ENCODE results near the gene PLA2G4E. TPM values are rescaled to one million over a fixed set of nuclear protein-coding genes. Genes with fewer than 3 reads are reported as not detected.

The PLA2G4E gene
- total RNA-seq, 1 experiment from 2014 or later, result not detected

GRCh38 chr15:41954036-41954435 lies 66.8 kb downstream of the PLA2G4E start:
- H3K36me3 ChIP-seq (ENCODE audit: low read depth), result no peaks in the 10 kb centered on the region
- no peaks in the 10 kb centered on the region for H4K20me1 ChIP-seq (ENCODE audit: insufficient read depth)
- no peaks in the 10 kb centered on the region for H3K27me3 ChIP-seq (ENCODE audit: insufficient read depth, low read depth)
- H3K4me1 ChIP-seq (replicated peaks; ENCODE audit: insufficient read depth), result no peaks in the 10 kb centered on the region
- intact Hi-C loops (cut with micrococcal nuclease; ENCODE audit: unreplicated experiment), result no loop called here
- H3K4me3 ChIP-seq, result no peak overlapping the region
- H3F3A ChIP-seq (ENCODE audit: insufficient read depth, low read depth), result no peaks in the 10 kb centered on the region
- POLR2A ChIA-PET (ENCODE audit: unreplicated experiment), result no interaction called here
- H3K79me2 ChIP-seq (ENCODE audit: low read depth), result no peaks in the 10 kb centered on the region
- no peak for DNase-seq
- H3K27ac ChIP-seq, result no peak overlapping the region
- no peaks in the 10 kb centered on the region for H3K9me2 ChIP-seq (ENCODE audit: insufficient read depth)
- TF ChIP-seq CTCF (conservative IDR thresholded peaks at IDR 0.05), result no peak
- TF ChIP-seq EZH2 (IDR thresholded peaks at IDR 0.05; ENCODE audit: low read depth), result no peak
- H2AFZ ChIP-seq, result no peak overlapping the region
- H3K4me2 ChIP-seq, result no peak overlapping the region
- CTCF ChIA-PET, result interaction anchor here (0.5 kb wide), 1 partner anchor 177 kb away, joined by 3 read pairs; no protein-coding TSS in a partner anchor
- no TSS peak for BruUV-seq (replicated peaks)
- no peaks in the 10 kb centered on the region for H3K9me3 ChIP-seq (ENCODE audit: insufficient read depth, low read depth)

- ChIA-PET POLR2A (ENCODE audit: unreplicated experiment) (no interaction called here), CTCF (no interaction called here)
- no peaks in the 10 kb centered on the region for H3K79me2 ChIP-seq (ENCODE audit: low read depth)
- H3K4me2 ChIP-seq, result no peak overlapping the region
- no peaks in the 10 kb centered on the region for H4K20me1 ChIP-seq (ENCODE audit: insufficient read depth)
- intact Hi-C loops (cut with micrococcal nuclease; ENCODE audit: unreplicated experiment), result no loop called here
- no peak for TF ChIP-seq EZH2 (IDR thresholded peaks at IDR 0.05; ENCODE audit: low read depth)
- no peak for TF ChIP-seq CTCF (conservative IDR thresholded peaks at IDR 0.05)
- H3F3A ChIP-seq (ENCODE audit: insufficient read depth, low read depth), result no peaks in the 10 kb centered on the region
- H3K27ac ChIP-seq, result no peak overlapping the region
- no peaks in the 10 kb centered on the region for H3K4me1 ChIP-seq (replicated peaks; ENCODE audit: insufficient read depth)
- H3K36me3 ChIP-seq (ENCODE audit: low read depth), result no peaks in the 10 kb centered on the region
- no peak overlapping the region for H3K4me3 ChIP-seq
- H3K9me3 ChIP-seq (ENCODE audit: insufficient read depth, low read depth), result no peaks in the 10 kb centered on the region
- no TSS peak for BruUV-seq (replicated peaks)
- H3K9me2 ChIP-seq (ENCODE audit: insufficient read depth), result no peaks in the 10 kb centered on the region
- DNase-seq, result no peak
- no peak overlapping the region for H2AFZ ChIP-seq
- H3K27me3 ChIP-seq (ENCODE audit: insufficient read depth, low read depth), result no peaks in the 10 kb centered on the region
Measured at GRCh38 chr15:41952013-41952563, 68.8 kb downstream of the PLA2G4E start.

- intact Hi-C loops (cut with micrococcal nuclease; ENCODE audit: unreplicated experiment), result no loop called here
- H3K27me3 ChIP-seq (ENCODE audit: insufficient read depth, low read depth), result no peaks in the 10 kb centered on the region
- no peaks in the 10 kb centered on the region for H3K4me1 ChIP-seq (replicated peaks; ENCODE audit: insufficient read depth)
- H3K27ac ChIP-seq, result no peak overlapping the region
- H3K9me2 ChIP-seq (ENCODE audit: insufficient read depth), result no peaks in the 10 kb centered on the region
- no TSS peak for BruUV-seq (replicated peaks)
- H3K4me3 ChIP-seq, result no peak overlapping the region
- H3K79me2 ChIP-seq (ENCODE audit: low read depth), result no peaks in the 10 kb centered on the region
- H3K36me3 ChIP-seq (ENCODE audit: low read depth), result no peaks in the 10 kb centered on the region
- H2AFZ ChIP-seq, result no peak overlapping the region
- ChIA-PET POLR2A (ENCODE audit: unreplicated experiment) (no interaction called here), CTCF (no interaction called here)
- H3K9me3 ChIP-seq (ENCODE audit: insufficient read depth, low read depth), result no peaks in the 10 kb centered on the region
- H3F3A ChIP-seq (ENCODE audit: insufficient read depth, low read depth), result no peaks in the 10 kb centered on the region
- H3K4me2 ChIP-seq, result no peak overlapping the region
- no peaks in the 10 kb centered on the region for H4K20me1 ChIP-seq (ENCODE audit: insufficient read depth)
- DNase-seq, result no peak
- no peak for TF ChIP-seq EZH2 (IDR thresholded peaks at IDR 0.05; ENCODE audit: low read depth)
Measured at GRCh38 chr15:41951571-41951970, 69.3 kb downstream of the PLA2G4E start.

- CTCF ChIA-PET, result no interaction called here
- H3K79me2 ChIP-seq (ENCODE audit: low read depth), result no peaks in the 10 kb centered on the region
- intact Hi-C loops (cut with micrococcal nuclease; ENCODE audit: unreplicated experiment), result no loop called here
- no peak overlapping the region for H2AFZ ChIP-seq
- H3K4me2 ChIP-seq, result no peak overlapping the region
- no peaks in the 10 kb centered on the region for H3F3A ChIP-seq (ENCODE audit: insufficient read depth, low read depth)
- DNase-seq, result no peak
- no peaks in the 10 kb centered on the region for H3K27me3 ChIP-seq (ENCODE audit: insufficient read depth, low read depth)
- POLR2A ChIA-PET (ENCODE audit: unreplicated experiment), result interaction anchor here (0.6 kb wide), 1 partner anchor 38 kb away, joined by 3 read pairs; no protein-coding TSS in a partner anchor
- H4K20me1 ChIP-seq (ENCODE audit: insufficient read depth), result no peaks in the 10 kb centered on the region
- H3K27ac ChIP-seq, result no peak overlapping the region
- no peak overlapping the region for H3K4me3 ChIP-seq
- no peaks in the 10 kb centered on the region for H3K4me1 ChIP-seq (replicated peaks; ENCODE audit: insufficient read depth)
- no TSS peak for BruUV-seq (replicated peaks)
- no peak for TF ChIP-seq CTCF (conservative IDR thresholded peaks at IDR 0.05)
- no peak for TF ChIP-seq EZH2 (IDR thresholded peaks at IDR 0.05; ENCODE audit: low read depth)
- H3K9me3 ChIP-seq (ENCODE audit: insufficient read depth, low read depth), result no peaks in the 10 kb centered on the region
- no peaks in the 10 kb centered on the region for H3K9me2 ChIP-seq (ENCODE audit: insufficient read depth)
- H3K36me3 ChIP-seq (ENCODE audit: low read depth), result no peaks in the 10 kb centered on the region
Measured at GRCh38 chr15:41950489-41950888, 70.4 kb downstream of the PLA2G4E start.

Data from PC-9 (cell line).